NCI-H2171 treated with DMSO at 0.1 percent for 48 hours (cell line): Measurements from ENCODE around the gene TCEANC.

Experiments used
- DNase-seq: peaks from one replicate; lab custom pipeline; 2025; lab: John Stamatoyannopoulos, UW

The TCEANC gene

GRCh38 chrX:13692771-13693231 is 39.9 kb downstream of the TCEANC start:
- no peak for DNase-seq

- no peak for DNase-seq
These were observed 40.5 kb downstream of the TCEANC start for GRCh38 chrX:13693341-13693961.

- DNase-seq = no peak
These were observed 41.4 kb downstream of the TCEANC start for GRCh38 chrX:13694359-13694758.

GRCh38 chrX:13694983-13695382 is 42.0 kb downstream of the TCEANC start:
- DNase-seq = no peak

- DNase-seq = no peak
These were observed 42.7 kb downstream of the TCEANC start for GRCh38 chrX:13695601-13696115.

GRCh38 chrX:13697455-13697854 is 44.5 kb downstream of the TCEANC start:
- no peak for DNase-seq

- DNase-seq = no peak
These were observed 45.0 kb downstream of the TCEANC start for GRCh38 chrX:13697976-13698375.

- DNase-seq = no peak
These were observed 45.5 kb downstream of the TCEANC start for GRCh38 chrX:13698432-13698831.

- DNase-seq = no peak
These were observed 46.4 kb downstream of the TCEANC start for GRCh38 chrX:13699183-13699826.

GRCh38 chrX:13700380-13700779 is 47.4 kb downstream of the TCEANC start:
- DNase-seq = no peak

GRCh38 chrX:13702111-13702789 is 49.3 kb downstream of the TCEANC start:
- DNase-seq = no peak

GRCh38 chrX:13703135-13703534 is 50.2 kb downstream of the TCEANC start:
- no peak for DNase-seq

GRCh38 chrX:13703589-13703988 is 50.6 kb downstream of the TCEANC start:
- no peak for DNase-seq

- DNase-seq = no peak
These were observed 58.2 kb downstream of the TCEANC start for GRCh38 chrX:13711141-13711540.
